ENCODE data around the gene UTP14C. TPM values are rescaled to one million over a fixed set of nuclear protein-coding genes. Genes with fewer than 3 reads are reported as not detected.
A peak's percentile ranks its signal among the peaks of the same experiment; 100 is the strongest.

UTP14C gene
- total and polyA plus RNA-seq, 2 of the 13 experiments (the other 11 are each of a cell fraction or from before 2014, with no cell fraction given) = 8.8 to 12.2 TPM

DNA sequence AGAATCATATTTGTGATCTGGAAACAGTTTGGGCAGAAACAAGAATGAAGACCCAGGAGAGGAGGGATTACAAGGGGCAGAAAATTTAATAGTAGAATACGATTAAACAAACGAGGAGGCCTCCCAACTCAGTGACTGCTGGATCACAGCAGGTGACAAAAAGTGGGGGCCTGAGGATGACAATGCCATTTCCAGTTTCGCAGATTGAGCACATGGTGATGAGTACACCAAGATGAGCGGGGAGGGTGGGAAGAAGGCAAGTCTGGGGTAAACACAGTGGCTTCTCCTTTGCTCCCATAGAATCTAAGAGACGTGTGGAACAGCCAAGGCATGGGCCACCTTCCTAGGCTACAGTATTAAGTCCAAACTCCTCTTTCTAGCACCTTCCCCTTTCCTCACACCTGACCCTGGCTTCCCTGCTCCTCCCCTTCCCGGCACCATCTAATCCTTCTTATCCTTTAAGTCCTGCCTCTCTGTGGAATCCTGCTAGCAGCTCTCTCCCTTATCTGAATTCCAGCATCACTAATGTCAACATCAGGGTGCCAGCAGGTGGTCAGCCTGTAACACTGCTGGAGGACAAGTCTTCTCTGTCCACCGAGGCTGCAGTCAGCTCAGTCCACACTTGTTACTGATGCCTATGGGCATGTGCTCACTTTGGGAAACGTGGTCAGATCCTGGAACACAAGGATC is 26.7 kb upstream of the UTP14C start (continued):
- TF ChIP-seq, protein P1, sequence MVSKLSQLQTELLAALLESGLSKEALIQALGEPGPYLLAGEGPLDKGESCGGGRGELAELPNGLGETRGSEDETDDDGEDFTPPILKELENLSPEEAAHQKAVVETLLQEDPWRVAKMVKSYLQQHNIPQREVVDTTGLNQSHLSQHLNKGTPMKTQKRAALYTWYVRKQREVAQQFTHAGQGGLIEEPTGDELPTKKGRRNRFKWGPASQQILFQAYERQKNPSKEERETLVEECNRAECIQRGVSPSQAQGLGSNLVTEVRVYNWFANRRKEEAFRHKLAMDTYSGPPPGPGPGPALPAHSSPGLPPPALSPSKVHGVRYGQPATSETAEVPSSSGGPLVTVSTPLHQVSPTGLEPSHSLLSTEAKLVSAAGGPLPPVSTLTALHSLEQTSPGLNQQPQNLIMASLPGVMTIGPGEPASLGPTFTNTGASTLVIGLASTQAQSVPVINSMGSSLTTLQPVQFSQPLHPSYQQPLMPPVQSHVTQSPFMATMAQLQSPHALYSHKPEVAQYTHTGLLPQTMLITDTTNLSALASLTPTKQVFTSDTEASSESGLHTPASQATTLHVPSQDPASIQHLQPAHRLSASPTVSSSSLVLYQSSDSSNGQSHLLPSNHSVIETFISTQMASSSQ (IDR thresholded peaks at IDR 0.05; ENCODE audit: low read depth) = no peak
- TF ChIP-seq, protein P1 (CRISPR knock-in tag; IDR thresholded peaks at IDR 0.05; ENCODE audit: borderline replicate concordance) = peak; percentile 78
- TF ChIP-seq ZNF678 (CRISPR knock-in tag; IDR thresholded peaks at IDR 0.05) = no peak
- TF ChIP-seq FOXA1 (IDR thresholded peaks at IDR 0.05) = peak; percentile 86
- peak; percentile 100 for TF ChIP-seq FOXA1 (CRISPR knock-in tag; IDR thresholded peaks at IDR 0.05)
- TF ChIP-seq KDM4B (CRISPR knock-in tag; IDR thresholded peaks at IDR 0.05) = peak; percentile 81; the same call in 1 of the 2 replicates
- no peak for TF ChIP-seq DDIT3 (CRISPR knock-in tag; IDR thresholded peaks at IDR 0.05)
- no peak for TF ChIP-seq MBD4 (IDR thresholded peaks at IDR 0.05; ENCODE audit: borderline replicate concordance, low read length)
- peak; percentile 88 for TF ChIP-seq SAP130 (CRISPR knock-in tag; IDR thresholded peaks at IDR 0.05; ENCODE audit: low read depth)
- peak; percentile 93 for TF ChIP-seq SIX4 (CRISPR knock-in tag; IDR thresholded peaks at IDR 0.05)
- TF ChIP-seq NCOR1 (IDR thresholded peaks at IDR 0.05; ENCODE audit: borderline replicate concordance, low read length) = peak; percentile 39; the same call in 1 of the 2 replicates
- peak in 1 of 2 experiments; percentile 60; a peak in 1 of 4 replicates for TF ChIP-seq HMGXB4 (CRISPR knock-in tag; IDR thresholded peaks at IDR 0.05; ENCODE audit: borderline replicate concordance in 1 of 2, low read depth in 1 of 2)
- peak; percentile 44; the same call in 1 of the 2 replicates for TF ChIP-seq TOPORS (CRISPR knock-in tag; IDR thresholded peaks at IDR 0.05)
- TF ChIP-seq FOXO1 (CRISPR knock-in tag; IDR thresholded peaks at IDR 0.05) = peak; percentile 79; the same call in 1 of the 2 replicates
